ENCODE data around the gene PDE2A. TPM values are rescaled to one million over a fixed set of nuclear protein-coding genes. Genes with fewer than 3 reads are reported as not detected.

The PDE2A gene
- total and polyA plus RNA-seq, 2 of the 4 experiments (the other 2 are of a cell fraction) = 0.02 TPM; not detected in 1

DNA sequence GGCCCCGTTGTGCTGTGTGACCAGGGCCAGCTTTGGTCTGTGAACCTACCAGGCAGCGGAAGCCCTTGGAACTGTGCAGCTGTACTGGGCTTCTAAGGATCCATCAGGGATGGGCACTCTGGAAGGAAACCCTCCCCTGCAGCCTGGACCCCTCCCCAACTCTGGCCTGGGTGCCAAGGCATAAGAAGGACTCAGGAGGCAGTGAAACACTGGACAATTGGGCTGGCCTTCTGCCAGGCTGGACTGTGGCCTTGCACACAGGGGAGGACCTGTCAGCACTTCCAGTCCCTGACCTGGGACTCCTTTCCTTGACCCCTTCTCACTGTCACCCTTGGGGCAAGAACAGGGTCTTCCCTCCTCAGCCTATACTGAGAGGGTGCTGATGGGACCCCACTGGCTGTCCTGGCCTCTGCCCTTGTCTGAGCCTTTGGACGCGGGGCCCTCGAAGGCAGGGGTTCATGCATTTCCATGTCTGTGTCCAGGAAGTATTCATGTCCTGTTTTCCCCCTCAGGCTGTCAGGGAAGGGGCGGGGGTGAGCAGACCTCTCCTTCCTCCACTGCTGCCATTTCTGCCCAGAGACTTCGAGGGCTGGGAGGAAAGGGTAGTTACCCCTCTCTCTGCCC lies 39.6 kb downstream of the PDE2A start:
- WGBS, 2 experiments (ENCODE audit: extremely low coverage in 2 of 2, insufficient read length in 1 of 2) = 100% methylated on average over 1 of the region's 7 CpGs; no CpG with 5 or more reads in 1 of the 2 experiments
- no TSS peak for BruUV-seq (replicated peaks)
- H2BK120ac ChIP-seq (ENCODE audit: low read depth, low read length) = no peak overlapping the region
- H4K91ac ChIP-seq (ENCODE audit: insufficient read depth, low read depth, low read length) = no peak overlapping the region
- no peak overlapping the region for H2AFZ ChIP-seq (replicated peaks; ENCODE audit: low read length, poor library complexity)
- no peaks in the 10 kb centered on the region for H3K36me3 ChIP-seq (ENCODE audit: control insufficient read depth, insufficient read depth, low read length)
- H2AK5ac ChIP-seq (ENCODE audit: low read depth, low read length) = no peak overlapping the region
- dilution Hi-C loops (cut with HindIII; ENCODE audit: low sequenced_read_pairs, unreplicated experiment) (no loop called here), in situ Hi-C loops (cut with MboI; ENCODE audit: low sequenced_read_pairs) (no loop called here), intact Hi-C loops (cut with micrococcal nuclease) (no loop called here)
- H2AK9ac ChIP-seq (replicated peaks; ENCODE audit: low read depth, low read length, poor library complexity) = no peak overlapping the region
- H3K56ac ChIP-seq (ENCODE audit: extremely low read depth, insufficient read depth, low read length) = no peak overlapping the region
- no peak overlapping the region for H2BK5ac ChIP-seq (ENCODE audit: low read depth, low read length, poor library complexity, severe bottlenecking)
- peaks cover 3% of the 10 kb centered on the region; the same call in 1 of the 2 replicates for H3K9me3 ChIP-seq (ENCODE audit: control insufficient read depth, insufficient read depth, low read length)
- H3K9me1 ChIP-seq (ENCODE audit: insufficient read depth, low read length) = no peaks in the 10 kb centered on the region
- no peaks in the 10 kb centered on the region; the same call in 1 of the 2 replicates for H4K20me1 ChIP-seq (ENCODE audit: insufficient read depth, low read length)
- H3K4me2 ChIP-seq (ENCODE audit: low read depth, low read length) = no peak overlapping the region
- no peak overlapping the region for H3K18ac ChIP-seq (ENCODE audit: low read depth, low read length)
- ATAC-seq (ENCODE audit: low read depth) = no peak
- no peak overlapping the region for H3K4ac ChIP-seq (ENCODE audit: low read depth, low read length)
- no peaks in the 10 kb centered on the region for H3K79me1 ChIP-seq (ENCODE audit: low read depth in 1 of 2, low read length in 2 of 2)
- no peak overlapping the region for H3K4me3 ChIP-seq (ENCODE audit: insufficient read depth, low read depth, low read length)
- no peaks in the 10 kb centered on the region for H3K4me1 ChIP-seq (ENCODE audit: control insufficient read depth, insufficient read depth, low read length)
- H3K9ac ChIP-seq (ENCODE audit: low read depth, low read length) = no peak overlapping the region
- TF ChIP-seq, protein P1, sequence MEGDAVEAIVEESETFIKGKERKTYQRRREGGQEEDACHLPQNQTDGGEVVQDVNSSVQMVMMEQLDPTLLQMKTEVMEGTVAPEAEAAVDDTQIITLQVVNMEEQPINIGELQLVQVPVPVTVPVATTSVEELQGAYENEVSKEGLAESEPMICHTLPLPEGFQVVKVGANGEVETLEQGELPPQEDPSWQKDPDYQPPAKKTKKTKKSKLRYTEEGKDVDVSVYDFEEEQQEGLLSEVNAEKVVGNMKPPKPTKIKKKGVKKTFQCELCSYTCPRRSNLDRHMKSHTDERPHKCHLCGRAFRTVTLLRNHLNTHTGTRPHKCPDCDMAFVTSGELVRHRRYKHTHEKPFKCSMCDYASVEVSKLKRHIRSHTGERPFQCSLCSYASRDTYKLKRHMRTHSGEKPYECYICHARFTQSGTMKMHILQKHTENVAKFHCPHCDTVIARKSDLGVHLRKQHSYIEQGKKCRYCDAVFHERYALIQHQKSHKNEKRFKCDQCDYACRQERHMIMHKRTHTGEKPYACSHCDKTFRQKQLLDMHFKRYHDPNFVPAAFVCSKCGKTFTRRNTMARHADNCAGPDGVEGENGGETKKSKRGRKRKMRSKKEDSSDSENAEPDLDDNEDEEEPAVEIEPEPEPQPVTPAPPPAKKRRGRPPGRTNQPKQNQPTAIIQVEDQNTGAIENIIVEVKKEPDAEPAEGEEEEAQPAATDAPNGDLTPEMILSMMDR (conservative IDR thresholded peaks at IDR 0.05; ENCODE audit: low read depth, low read length) = no peak
- TF ChIP-seq USF2 (IDR thresholded peaks at IDR 0.05; ENCODE audit: low read depth, low read length) (no peak), SMC3 (IDR thresholded peaks at IDR 0.05; ENCODE audit: low read depth, low read length) (no peak), POLR2A (IDR thresholded peaks at IDR 0.05; ENCODE audit: low read depth, low read length) (no peak), MAFK (IDR thresholded peaks at IDR 0.05; ENCODE audit: low read depth, low read length) (no peak), BHLHE40 (IDR thresholded peaks at IDR 0.05; ENCODE audit: low read depth, low read length) (no peak)
- no peak overlapping the region for H3K27ac ChIP-seq (ENCODE audit: insufficient read depth, low read length)
- peaks cover 89% of the 10 kb centered on the region for H3K27me3 ChIP-seq (ENCODE audit: control insufficient read depth, insufficient read depth, low read length)
- DNase-seq = no peak
- POLR2A ChIA-PET (ENCODE audit: unreplicated experiment) = no interaction called here
- H2BK15ac ChIP-seq (ENCODE audit: low read depth, low read length) = no peak overlapping the region
- H3K14ac ChIP-seq (replicated peaks; ENCODE audit: low read depth, low read length) = no peak overlapping the region
- no peak overlapping the region for H3K23ac ChIP-seq (ENCODE audit: low read depth, low read length)
- H4K8ac ChIP-seq (ENCODE audit: low read depth in 2 of 2, low read length in 2 of 2) = no peak overlapping the region
- H2BK20ac ChIP-seq (ENCODE audit: low read depth, low read length) = no peak overlapping the region
- CTCF ChIA-PET = no interaction called here
- no peak overlapping the region for H4K5ac ChIP-seq (ENCODE audit: low read depth, low read length)

All from IMR-90 (cell line).